ENCODE results near the gene BCL3. TPM values are rescaled to one million over a fixed set of nuclear protein-coding genes. Genes with fewer than 3 reads are reported as not detected.

The BCL3 gene
- total and polyA plus RNA-seq, 10 of the 15 experiments (the other 5 are each of a cell fraction or from before 2014, with no cell fraction given), result 0.55 to 22.7 (median 3.6) TPM

GRCh38 chr19:44702551-44703176 lies 45.8 kb upstream of the BCL3 start (continued):
- TF ChIP-seq NKRF (conservative IDR thresholded peaks at IDR 0.05), result no peak
- no peak for TF ChIP-seq ZNF384 (IDR thresholded peaks at IDR 0.05; ENCODE audit: borderline replicate concordance, low read depth, low read length)

GRCh38 chr19:44703336-44704078 lies 45.0 kb upstream of the BCL3 start:
- no peaks in the 10 kb centered on the region; the same call in 1 of the 2 replicates for H3K4me1 ChIP-seq (ENCODE audit: control insufficient read depth, insufficient read depth, low read length)
- intact Hi-C loops (cut with micrococcal nuclease; ENCODE audit: unreplicated experiment), result no loop called here
- no peak overlapping the region for H3K9ac ChIP-seq (ENCODE audit: control insufficient read depth, insufficient read depth, low read length)
- POLR2A ChIA-PET, result no interaction called here
- H3K4me2 ChIP-seq (ENCODE audit: control insufficient read depth, insufficient read depth), result no peak overlapping the region
- H3K27ac ChIP-seq (ENCODE audit: control insufficient read depth, insufficient read depth), result no peak overlapping the region
- SMC1A ChIA-PET (ENCODE audit: uncharacterized antibody, unreplicated experiment), result interaction anchor here (1.4 kb wide), 1 partner anchor 104 kb away, joined by 3 read pairs; no protein-coding TSS in a partner anchor
- CTCF ChIA-PET, result no interaction called here
- H2AFZ ChIP-seq (ENCODE audit: control insufficient read depth, low read depth, low read length), result no peak overlapping the region
- no peaks in the 10 kb centered on the region for H3K79me2 ChIP-seq (ENCODE audit: control insufficient read depth, insufficient read depth, low read length)
- in situ Hi-C loops (cut with MboI), result no loop called here
- 71% methylated on average over 21 of the region's 28 CpGs for WGBS (ENCODE audit: insufficient coverage, insufficient replicate concordance, low lambda C conversion rate, missing lambda C conversion rate)
- no peaks in the 10 kb centered on the region for H4K20me1 ChIP-seq (ENCODE audit: control insufficient read depth, insufficient read depth)
- FAIRE-seq (no peak), ATAC-seq (no peak), DNase-seq (ENCODE audit: low read depth, low spot score) (no peak)
- no TSS peak for BruUV-seq (replicated peaks)
- H3K36me3 ChIP-seq (ENCODE audit: control insufficient read depth in 2 of 2, insufficient read depth in 2 of 2, low read length in 1 of 2), result no peaks in the 10 kb centered on the region
- H3K4me3 ChIP-seq, result no peak overlapping the region
- H3K9me3 ChIP-seq (replicated peaks; ENCODE audit: control insufficient read depth, insufficient read depth, low read length), result no peaks in the 10 kb centered on the region
- RAD21 ChIA-PET (ENCODE audit: unreplicated experiment), result no interaction called here
- no peaks in the 10 kb centered on the region for H3K27me3 ChIP-seq (replicated peaks in 1 of 2; ENCODE audit: control insufficient read depth in 2 of 2, insufficient read depth in 2 of 2, low read length in 1 of 2)
- TF ChIP-seq ZBTB33 (IDR thresholded peaks at IDR 0.05) (no peak), LARP7 (IDR thresholded peaks at IDR 0.05) (no peak), IRF3 (IDR thresholded peaks at IDR 0.05) (no peak), MAX (IDR thresholded peaks at IDR 0.05; ENCODE audit: low read depth, low read length) (no peak), ZNF207 (IDR thresholded peaks at IDR 0.05; ENCODE audit: borderline replicate concordance) (no peak), JUNB (IDR thresholded peaks at IDR 0.05) (no peak), IKZF1 (conservative IDR thresholded peaks at IDR 0.05) (no peak), HDGF (IDR thresholded peaks at IDR 0.05) (no peak), CHD1 (IDR thresholded peaks at IDR 0.05; ENCODE audit: low read depth, low read length) (no peak), PML (IDR thresholded peaks at IDR 0.05; ENCODE audit: low read length) (no peak), EGR1 (IDR thresholded peaks at IDR 0.05; ENCODE audit: borderline replicate concordance in 1 of 2, low read depth in 2 of 2, low read length in 2 of 2) (no peak), POLR2AphosphoS5 (IDR thresholded peaks at IDR 0.05; ENCODE audit: low read length) (no peak), KLF5 (IDR thresholded peaks at IDR 0.05; ENCODE audit: partially characterized antibody) (no peak), PKNOX1 (IDR thresholded peaks at IDR 0.05) (no peak)
